H9 (cell line): Measurements from ENCODE around the gene GRAP2. TPM values are rescaled to one million over a fixed set of nuclear protein-coding genes. Genes with fewer than 3 reads are reported as not detected.

Source experiments
- DNase-seq: peaks from one replicate; pipeline ENCODE4 v3.0.0-alpha.2; 2017
- H2AFZ ChIP-seq: one replicate; pipeline ENCODE4 v1.6.1; 2013; ENCODE audit warnings: mild to moderate bottlenecking, low read length, control low read depth, moderate library complexity
- H2AK5ac ChIP-seq: 2 replicates; pipeline ENCODE4 v1.6.1; 2013; ENCODE audit warnings: low read length, control low read depth, mixed read lengths; ENCODE audit not compliant: insufficient read length
- H2BK120ac ChIP-seq: one replicate; pipeline ENCODE4 v1.6.1; 2013; ENCODE audit warnings: low read depth, mild to moderate bottlenecking, low read length, control low read depth, inconsistent platforms; ENCODE audit not compliant: poor library complexity, severe bottlenecking
- H2BK12ac ChIP-seq: 2 replicates; pipeline ENCODE4 v1.6.1; 2013; ENCODE audit warnings: low read length, control low read depth, mixed read lengths, low read depth; ENCODE audit not compliant: insufficient read length
- H2BK15ac ChIP-seq: 2 replicates; pipeline ENCODE4 v1.6.1; 2013; ENCODE audit warnings: low read depth, low read length, control low read depth
- H2BK20ac ChIP-seq: one replicate; pipeline ENCODE4 v1.6.1; 2013; ENCODE audit warnings: low read depth, mild to moderate bottlenecking, low read length, control low read depth, inconsistent platforms; ENCODE audit not compliant: poor library complexity, severe bottlenecking
- H2BK5ac ChIP-seq: 2 replicates; pipeline ENCODE4 v1.6.1; 2013; ENCODE audit warnings: low read length, control low read depth, mixed read lengths; ENCODE audit not compliant: insufficient read length
- H3K14ac ChIP-seq: 2 replicates; pipeline ENCODE4 v1.6.1; 2013; ENCODE audit warnings: low read length, control low read depth; ENCODE audit not compliant: insufficient read depth
- H3K18ac ChIP-seq: 2 replicates; pipeline ENCODE4 v1.6.1; 2013; ENCODE audit warnings: low read depth, mild to moderate bottlenecking, mixed read lengths, low read length, control low read depth; ENCODE audit not compliant: insufficient read length
- H3K23ac ChIP-seq: 2 replicates; pipeline ENCODE4 v1.6.1; 2013; ENCODE audit warnings: low read length, control low read depth, mixed read lengths, low read depth; ENCODE audit not compliant: insufficient read length
- H3K23me2 ChIP-seq: 2 replicates; pipeline ENCODE4 v1.6.1; 2013; ENCODE audit warnings: low read depth, mild to moderate bottlenecking, mixed read lengths, low read length, control low read depth; ENCODE audit not compliant: insufficient read length, poor library complexity, severe bottlenecking
- H3K27ac ChIP-seq: 2 replicates; pipeline ENCODE4 v1.5.1; 2013; ENCODE audit warnings: low read length, control low read depth, mixed read lengths, low read depth; ENCODE audit not compliant: insufficient read length
- H3K27me3 ChIP-seq: 2 replicates; pipeline ENCODE4 v1.6.1; 2013; ENCODE audit warnings: low read length, control low read depth, inconsistent platforms; ENCODE audit not compliant: insufficient read depth
- H3K4ac ChIP-seq: 2 replicates; pipeline ENCODE4 v1.6.1; 2013; ENCODE audit warnings: low read depth, mild to moderate bottlenecking, control low read depth, inconsistent platforms, low read length, moderate library complexity
- H3K4me1 ChIP-seq: 2 replicates; pipeline ENCODE4 v1.6.1; 2013; ENCODE audit warnings: low read length, control low read depth, inconsistent platforms; ENCODE audit not compliant: insufficient read depth
- H3K4me2 ChIP-seq: 2 replicates; pipeline ENCODE4 v1.6.1; 2013; ENCODE audit warnings: low read length, control low read depth, mixed read lengths; ENCODE audit not compliant: insufficient read length, insufficient read depth
- H3K56ac ChIP-seq: 2 replicates; pipeline ENCODE4 v1.6.1; 2013; ENCODE audit warnings: low read depth, mild to moderate bottlenecking, mixed read lengths, low read length, control low read depth; ENCODE audit not compliant: insufficient read length
- H3K79me1 ChIP-seq: 2 replicates; pipeline ENCODE4 v1.6.1; 2013; ENCODE audit warnings: low read depth, mild to moderate bottlenecking, moderate library complexity, low read length, control low read depth, inconsistent platforms; ENCODE audit not compliant: insufficient read depth, poor library complexity, severe bottlenecking
- H3K79me2 ChIP-seq: 2 replicates; pipeline ENCODE4 v1.6.1; 2013; ENCODE audit warnings: low read length, control low read depth, inconsistent platforms; ENCODE audit not compliant: insufficient read depth
- H3K9ac ChIP-seq: 2 replicates; pipeline ENCODE4 v1.6.1; 2013; ENCODE audit warnings: low read length, control low read depth, mixed read lengths; ENCODE audit not compliant: insufficient read length; ENCODE audit errors: extremely low read depth
- H3K9me3 ChIP-seq: one replicate; pipeline ENCODE4 v1.6.1; 2013; ENCODE audit warnings: low read depth, low read length, inconsistent platforms; ENCODE audit not compliant: control insufficient read depth
- H3T11ph ChIP-seq: one replicate; pipeline ENCODE4 v1.6.1; 2013; ENCODE audit warnings: mild to moderate bottlenecking, low read length, control low read depth, inconsistent platforms
- H4K20me1 ChIP-seq: one replicate; pipeline ENCODE4 v1.6.1; 2013; ENCODE audit not compliant: control insufficient read depth, insufficient read length, insufficient read depth
- H4K5ac ChIP-seq: 2 replicates; pipeline ENCODE4 v1.6.1; 2013; ENCODE audit warnings: low read depth, mild to moderate bottlenecking, mixed read lengths, low read length, control low read depth; ENCODE audit not compliant: insufficient read length
- H4K8ac ChIP-seq: replicated peaks from 2 replicates; pipeline ENCODE4 v1.6.1; 2013; ENCODE audit warnings: low read length, control low read depth, mixed read lengths, low read depth; ENCODE audit not compliant: insufficient read length
- H4K91ac ChIP-seq: 2 replicates; pipeline ENCODE4 v1.6.1; 2013; ENCODE audit warnings: low read depth, mild to moderate bottlenecking, moderate library complexity, mixed read lengths, low read length, control low read depth; ENCODE audit not compliant: insufficient read length
- H3K27ac Mint-ChIP-seq, 3 experiments: 2 replicates in 2 of 3; 3 replicates in 1 of 3; pipeline ENCODE4 v1.8.0; 2020 to 2021; ENCODE audit warnings: mixed read lengths in 3 of 3, mild to moderate bottlenecking in 1 of 3, moderate library complexity in 1 of 3
- H3K27me3 Mint-ChIP-seq: 2 replicates; pipeline ENCODE4 v1.8.0; 2021; ENCODE audit warnings: low read depth, mild to moderate bottlenecking, moderate library complexity, mixed read lengths
- H3K36me3 Mint-ChIP-seq, 3 experiments: 2 replicates in 2 of 3; 3 replicates in 1 of 3; pipeline ENCODE4 v1.8.0; 2020 to 2021; ENCODE audit warnings: low read depth in 3 of 3, mixed read lengths in 3 of 3; ENCODE audit not compliant: insufficient read depth in 1 of 3
- H3K4me1 Mint-ChIP-seq, 2 experiments: 2 replicates each; pipeline ENCODE4 v1.8.0; 2020; ENCODE audit warnings: mixed read lengths in 2 of 2
- H3K4me3 Mint-ChIP-seq, 2 experiments: 2 replicates in 1 of 2; 3 replicates in 1 of 2; pipeline ENCODE4 v1.8.0; 2020 to 2021; ENCODE audit warnings: mild to moderate bottlenecking in 2 of 2, mixed read lengths in 2 of 2, moderate library complexity in 1 of 2
- H3K9me3 Mint-ChIP-seq, 2 experiments: 2 replicates in 1 of 2; 3 replicates in 1 of 2; pipeline ENCODE4 v1.8.0; 2020; ENCODE audit warnings: mild to moderate bottlenecking in 2 of 2, mixed read lengths in 2 of 2, moderate library complexity in 1 of 2
- CTCF ChIP-seq: fragments of 200-600 bp; sonication (generic); conservative IDR thresholded peaks from 3 replicates; pipeline ENCODE4 v1.8.0; 2021; ENCODE audit warnings: antibody characterized with exemption, mild to moderate bottlenecking
- WGBS: extraction: QIAGEN DNeasy Blood & Tissue Kit; methylation state at CpG from one replicate; pipeline ENCODE4 v1.1.7; 2013; ENCODE audit warnings: missing lambda C conversion rate, low lambda C conversion rate, mixed read lengths; ENCODE audit not compliant: insufficient read length; ENCODE audit errors: extremely low coverage; 5-methylcytosine and 5-hydroxymethylcytosine counted together
- total RNA-seq: library from RNA; stranded (reverse); gene quantifications from 2 replicates; pipeline ENCODE4 v1.2.1, GENCODE V29; 2021

GRAP2 gene
- total RNA-seq, 1 experiment from 2014 or later = not detected

GRCh38 chr22:39906207-39906606, 5.3 kb downstream of the GRAP2 start:
- Histone ChIP-seq H3K4me2 (no peak overlapping the region), H4K8ac (no peak overlapping the region), H2BK12ac (no peak overlapping the region), H3K4ac (no peak overlapping the region), H3K27ac (no peak overlapping the region), H3K9ac (no peak overlapping the region), H4K91ac (no peak overlapping the region), H3K18ac (no peak overlapping the region), H2BK15ac (no peak overlapping the region), H3T11ph (no peak overlapping the region), H3K23ac (no peak overlapping the region), H3K9me3 (no peaks in the 10 kb centered on the region), H2BK5ac (no peak overlapping the region), H2BK120ac (no peak overlapping the region), H4K20me1 (no peaks in the 10 kb centered on the region), H3K56ac (no peak overlapping the region), H2AK5ac (no peak overlapping the region), H3K23me2 (no peaks in the 10 kb centered on the region), H4K5ac (no peak overlapping the region), H3K14ac (no peak overlapping the region), H2BK20ac (no peak overlapping the region), H3K79me1 (no peaks in the 10 kb centered on the region), H3K27me3 (no peaks in the 10 kb centered on the region), H3K79me2 (no peaks in the 10 kb centered on the region), H3K4me1 (no peaks in the 10 kb centered on the region), H2AFZ (no peak overlapping the region)
- H3K4me3 Mint-ChIP-seq = no peak overlapping the region
- H3K27me3 Mint-ChIP-seq = peaks cover 13% of the 10 kb centered on the region
- no peaks in the 10 kb centered on the region for H3K36me3 Mint-ChIP-seq
- H3K4me1 Mint-ChIP-seq = peaks cover 9 to 16% of the 10 kb centered on the region in 2 experiments
- no peak overlapping the region for H3K27ac Mint-ChIP-seq
- WGBS = no CpG with 5 or more reads among the region's 3 CpGs
- no peak for TF ChIP-seq CTCF
- DNase-seq = no peak
- H3K9me3 Mint-ChIP-seq = no peaks in the 10 kb centered on the region
